ENCODE measurements around the gene BBS9.
A peak's percentile ranks its signal among the peaks of the same experiment; 100 is the strongest.

Gene BBS9

GRCh38 chr7:33448035-33448434 lies 318.7 kb downstream of the BBS9 start:
- H3K4me3 ChIP-seq (ENCODE audit: low read depth, low read length): no peak overlapping the region
- no peak for TF ChIP-seq CTCF (IDR thresholded peaks at IDR 0.05; ENCODE audit: control insufficient read depth, extremely low read depth, insufficient read depth)
- DNase-seq (ENCODE audit: low read depth): no peak

- DNase-seq (ENCODE audit: low read depth): no peak
- no peak overlapping the region for H3K4me3 ChIP-seq (ENCODE audit: low read depth, low read length)
- no peak for TF ChIP-seq CTCF (IDR thresholded peaks at IDR 0.05; ENCODE audit: control insufficient read depth, extremely low read depth, insufficient read depth)
Measured at GRCh38 chr7:33449847-33450246, 320.5 kb downstream of the BBS9 start.

- H3K4me3 ChIP-seq (ENCODE audit: low read depth, low read length): no peak overlapping the region
- TF ChIP-seq CTCF (IDR thresholded peaks at IDR 0.05; ENCODE audit: control insufficient read depth, extremely low read depth, insufficient read depth): no peak
- no peak for DNase-seq (ENCODE audit: low read depth)
Measured at GRCh38 chr7:33452805-33453502, 323.6 kb downstream of the BBS9 start.

- no peak for TF ChIP-seq CTCF (IDR thresholded peaks at IDR 0.05; ENCODE audit: control insufficient read depth, extremely low read depth, insufficient read depth)
Measured at GRCh38 chr7:33457039-33457438, 327.7 kb downstream of the BBS9 start.

GRCh38 chr7:33458581-33458980 lies 329.2 kb downstream of the BBS9 start:
- no peak for TF ChIP-seq CTCF (IDR thresholded peaks at IDR 0.05; ENCODE audit: control insufficient read depth, extremely low read depth, insufficient read depth)
- DNase-seq (ENCODE audit: low read depth): no peak
- H3K4me3 ChIP-seq (ENCODE audit: low read depth, low read length): no peak overlapping the region

More at GRCh38 chr7:33457039-33457438, 327.7 kb downstream of the BBS9 start:
- no peak overlapping the region for H3K4me3 ChIP-seq (ENCODE audit: low read depth, low read length)
- no peak for DNase-seq (ENCODE audit: low read depth)

GRCh38 chr7:33459340-33459751 lies 330.0 kb downstream of the BBS9 start:
- TF ChIP-seq CTCF (IDR thresholded peaks at IDR 0.05; ENCODE audit: control insufficient read depth, extremely low read depth, insufficient read depth): peak; percentile 66
- H3K4me3 ChIP-seq (ENCODE audit: low read depth, low read length): no peak overlapping the region
- peak; percentile 7 for DNase-seq (ENCODE audit: low read depth)

- no peak overlapping the region for H3K4me3 ChIP-seq (ENCODE audit: low read depth, low read length)
- TF ChIP-seq CTCF (IDR thresholded peaks at IDR 0.05; ENCODE audit: control insufficient read depth, extremely low read depth, insufficient read depth): no peak
- DNase-seq (ENCODE audit: low read depth): no peak
Measured at GRCh38 chr7:33463131-33463530, 333.8 kb downstream of the BBS9 start.

All from LNCaP clone FGC (cell line).